ENCODE results near the gene COL23A1.

- TF ChIP-seq GATA2 (IDR thresholded peaks at IDR 0.05; ENCODE audit: low read depth, low read length) (no peak), GATA3 (IDR thresholded peaks at IDR 0.05; ENCODE audit: low read depth, low read length) (no peak)
Observed at GRCh38 chr5:178222292-178222691, 367.9 kb downstream of the COL23A1 start.

Data from SH-SY5Y (cell line).